ENCODE results near the gene SLC39A3.

Gene SLC39A3

DNA sequence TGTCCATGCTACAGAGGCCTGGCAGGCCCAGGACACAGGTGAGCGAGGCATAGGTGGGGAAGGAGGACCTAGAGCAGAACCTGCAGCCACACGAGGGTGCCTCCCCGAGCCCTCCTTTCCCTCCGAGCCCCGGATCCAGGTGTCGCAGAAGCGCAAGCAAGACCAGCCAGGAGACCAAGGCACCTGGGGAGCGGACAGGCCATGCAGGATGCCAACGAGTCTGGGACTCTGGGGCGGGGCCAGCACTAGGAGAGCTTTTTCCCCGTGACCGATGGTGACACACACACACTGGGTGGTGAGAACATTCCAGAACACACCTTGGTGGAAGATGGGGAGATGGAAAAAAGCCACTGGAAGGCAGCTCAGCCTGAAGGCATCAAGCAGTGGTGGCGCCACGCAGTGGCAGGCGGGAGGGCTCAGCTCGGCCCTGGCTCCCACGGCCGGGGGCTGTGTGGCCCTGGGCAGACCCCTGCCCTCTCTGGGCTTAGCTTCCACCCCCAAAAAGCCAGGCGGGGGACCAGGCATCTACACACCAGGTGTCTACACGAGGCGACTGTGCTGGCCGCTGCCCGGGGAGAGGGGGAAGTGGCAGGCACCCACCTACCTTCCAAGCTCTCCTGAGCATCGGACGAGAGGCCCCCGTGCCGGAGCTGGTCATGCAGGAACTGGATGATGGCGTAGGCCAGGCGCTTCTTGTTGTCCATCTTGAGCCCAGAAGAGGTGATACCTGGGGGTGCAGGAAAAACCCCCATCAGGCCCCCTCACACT lies 28.7 kb upstream of the SLC39A3 start:
- DNase-seq: no peak

DNA sequence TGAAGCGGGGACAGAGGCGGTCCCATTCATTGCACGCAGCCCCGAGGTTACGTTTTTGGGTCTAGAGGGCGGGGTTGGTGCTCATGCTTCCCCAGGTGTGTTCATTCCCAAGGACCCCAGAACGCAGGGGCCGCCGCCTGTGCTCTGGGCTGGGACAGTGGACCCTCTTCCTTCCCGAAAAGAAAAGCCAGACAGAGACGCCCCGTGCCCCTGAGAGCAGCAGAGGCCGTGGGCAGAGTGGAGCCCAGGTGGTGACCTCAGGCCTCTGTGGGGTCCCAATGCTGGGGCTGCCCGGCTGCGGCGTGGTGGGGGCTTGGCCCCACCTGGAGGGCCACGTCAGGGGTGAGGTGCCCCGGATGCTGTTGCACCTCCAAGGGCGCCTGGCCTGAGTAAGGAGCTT lies 27.9 kb upstream of the SLC39A3 start:
- DNase-seq: no peak

GRCh38 chr19:2766594-2767372 lies 27.0 kb upstream of the SLC39A3 start:
- DNase-seq: no peak

DNA sequence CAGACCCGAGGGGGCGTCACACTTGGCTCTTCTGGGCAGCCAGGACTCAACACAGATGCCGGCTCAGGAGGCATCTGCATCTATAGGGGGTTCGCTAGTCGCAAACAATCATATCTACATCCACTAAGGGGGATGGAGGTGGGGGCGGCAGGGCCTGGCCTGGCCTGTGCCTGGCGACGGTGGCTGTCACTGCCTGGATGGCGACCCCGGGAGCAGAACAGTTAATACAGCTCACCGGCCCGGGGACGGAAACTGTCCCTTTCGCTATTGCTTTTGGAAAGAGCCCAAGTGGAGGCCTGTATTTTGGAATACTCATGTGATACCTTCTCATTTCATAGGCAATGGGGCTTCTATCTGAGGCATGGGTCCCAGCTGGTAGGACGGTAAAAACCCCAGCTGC lies 25.6 kb upstream of the SLC39A3 start:
- DNase-seq: no peak

DNA sequence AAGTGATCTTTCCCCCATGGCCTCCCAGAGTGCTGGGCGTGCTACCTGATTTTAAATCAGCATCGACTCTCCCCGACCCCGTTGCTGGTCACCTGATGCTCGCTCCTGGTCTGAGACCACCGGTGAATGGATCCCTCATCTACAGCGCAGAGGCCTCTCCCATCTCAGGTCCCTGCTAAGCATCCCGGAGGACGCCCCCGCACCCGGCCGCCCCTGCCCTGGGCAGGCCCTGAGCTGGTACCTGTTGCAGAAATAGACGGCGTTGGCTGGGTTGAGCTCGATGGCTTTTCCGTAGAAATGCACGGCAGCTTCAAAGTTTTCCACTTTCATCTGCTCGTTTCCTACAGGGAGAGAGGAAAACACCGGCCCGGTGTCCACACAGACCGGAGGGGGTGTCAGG lies 25.1 kb upstream of the SLC39A3 start:
- DNase-seq: no peak

DNA sequence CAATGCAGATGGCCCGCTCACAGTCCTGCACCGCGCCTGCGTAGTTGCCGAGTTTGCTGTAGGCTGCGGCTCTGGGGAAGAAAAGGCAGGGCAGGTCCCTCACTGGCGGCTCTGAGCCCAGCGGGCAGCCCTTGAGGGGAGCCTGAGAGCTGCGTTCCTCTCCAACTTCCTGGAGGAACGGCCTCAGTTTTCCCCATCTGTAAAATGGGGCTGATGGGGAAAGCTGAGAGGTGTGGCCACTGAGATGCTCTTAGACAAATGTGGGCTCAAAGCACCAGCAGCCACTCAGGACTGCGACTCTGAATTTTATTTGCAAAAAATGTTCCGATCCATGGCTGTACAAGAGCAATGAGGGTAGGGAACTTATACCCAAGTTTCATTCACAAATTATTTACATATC lies 23.9 kb upstream of the SLC39A3 start:
- DNase-seq: no peak

- no peak for DNase-seq
Observed at GRCh38 chr19:2762783-2763496, 23.1 kb upstream of the SLC39A3 start.

GRCh38 chr19:2761876-2762782 lies 22.3 kb upstream of the SLC39A3 start:
- DNase-seq: no peak

DNA sequence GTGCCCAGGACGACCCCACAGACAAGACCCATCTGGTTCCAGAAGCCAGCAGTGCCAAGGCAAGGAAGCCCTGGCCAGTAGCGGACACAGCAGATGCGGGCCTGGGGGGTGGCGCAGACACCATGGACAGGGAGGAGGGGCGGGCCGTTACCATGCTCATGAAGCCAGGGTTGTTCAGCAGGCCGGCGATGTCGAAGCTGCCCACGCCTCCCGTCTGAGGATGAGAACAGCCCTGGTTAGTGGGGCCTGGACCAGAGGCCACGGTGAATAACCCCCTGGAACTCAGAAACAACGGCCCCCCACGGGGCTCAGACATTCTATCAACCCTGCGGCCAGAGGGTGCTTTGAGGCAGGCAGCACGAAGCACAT lies 21.5 kb upstream of the SLC39A3 start:
- no peak for DNase-seq

DNA sequence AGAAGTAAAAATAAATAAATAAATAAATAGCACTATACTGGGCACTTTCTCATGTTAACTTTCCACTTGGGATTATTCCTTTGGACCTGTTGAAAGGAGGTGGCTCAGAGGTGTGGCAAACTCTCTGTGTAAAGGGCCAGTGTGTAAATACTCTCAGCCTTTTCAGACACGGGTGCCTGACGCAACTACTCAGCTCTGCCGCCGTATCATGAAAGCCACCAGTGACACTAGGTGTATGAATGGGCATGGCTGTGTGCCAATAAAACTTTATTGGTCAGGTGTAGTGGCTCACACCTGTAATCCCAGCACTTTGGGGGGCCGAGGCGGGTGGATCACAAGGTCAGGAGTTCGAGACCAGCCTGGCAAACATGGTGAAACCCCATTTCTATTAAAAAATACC lies 20.1 kb upstream of the SLC39A3 start:
- DNase-seq: no peak

DNA sequence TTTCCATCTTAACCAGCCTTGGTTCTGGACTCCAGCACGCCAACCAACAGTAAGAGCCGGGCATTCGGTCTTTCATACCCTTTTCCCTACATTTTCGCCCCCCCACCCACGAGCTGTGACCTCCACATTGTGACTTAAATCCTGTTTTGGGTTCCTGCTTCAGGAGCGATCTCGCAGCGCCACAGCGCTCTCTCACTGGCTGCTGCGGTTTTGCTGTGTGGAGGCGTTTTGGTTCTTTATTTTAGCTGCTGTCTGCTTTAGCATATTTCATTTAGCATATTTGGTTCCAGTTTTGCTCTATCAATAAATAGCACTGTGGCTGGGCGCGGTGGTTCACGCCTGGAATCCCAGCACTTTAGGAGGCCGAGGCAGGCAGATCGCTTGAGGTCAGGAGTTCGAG lies 19.5 kb upstream of the SLC39A3 start:
- peak; percentile 27 for DNase-seq

DNA sequence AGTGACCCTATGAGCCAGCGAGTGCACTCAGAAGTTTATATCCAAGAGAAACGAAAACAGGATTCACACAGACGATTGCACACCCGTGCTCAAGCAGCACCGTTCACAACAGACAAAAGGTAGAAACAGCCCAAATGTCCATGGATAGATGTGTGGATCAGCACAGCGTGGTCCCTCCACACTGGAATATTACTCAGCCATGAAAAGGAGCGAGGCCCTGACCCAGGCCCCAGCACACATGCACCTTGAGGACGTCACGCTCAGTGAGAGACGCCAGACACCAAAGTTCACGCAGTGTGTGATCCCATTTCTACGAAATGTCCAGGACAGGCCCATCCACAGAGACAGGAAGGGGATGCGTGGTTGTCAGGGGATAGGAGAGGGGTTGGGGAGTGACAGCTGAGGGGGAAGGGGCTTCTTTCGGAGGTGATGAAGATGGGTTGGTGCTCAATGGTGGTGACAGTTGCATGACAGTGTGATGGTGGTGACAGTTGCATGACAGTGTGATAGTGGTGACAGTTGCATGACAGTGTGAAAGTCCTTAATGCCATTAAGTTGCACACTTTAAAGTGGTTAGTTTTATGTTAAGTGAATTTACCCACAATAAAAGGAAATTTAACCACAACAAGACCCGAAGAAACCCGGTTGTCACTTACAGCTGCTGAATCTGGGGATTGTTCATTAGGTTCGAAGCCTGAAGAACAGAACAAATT lies 18.9 kb upstream of the SLC39A3 start:
- no peak for DNase-seq

DNA sequence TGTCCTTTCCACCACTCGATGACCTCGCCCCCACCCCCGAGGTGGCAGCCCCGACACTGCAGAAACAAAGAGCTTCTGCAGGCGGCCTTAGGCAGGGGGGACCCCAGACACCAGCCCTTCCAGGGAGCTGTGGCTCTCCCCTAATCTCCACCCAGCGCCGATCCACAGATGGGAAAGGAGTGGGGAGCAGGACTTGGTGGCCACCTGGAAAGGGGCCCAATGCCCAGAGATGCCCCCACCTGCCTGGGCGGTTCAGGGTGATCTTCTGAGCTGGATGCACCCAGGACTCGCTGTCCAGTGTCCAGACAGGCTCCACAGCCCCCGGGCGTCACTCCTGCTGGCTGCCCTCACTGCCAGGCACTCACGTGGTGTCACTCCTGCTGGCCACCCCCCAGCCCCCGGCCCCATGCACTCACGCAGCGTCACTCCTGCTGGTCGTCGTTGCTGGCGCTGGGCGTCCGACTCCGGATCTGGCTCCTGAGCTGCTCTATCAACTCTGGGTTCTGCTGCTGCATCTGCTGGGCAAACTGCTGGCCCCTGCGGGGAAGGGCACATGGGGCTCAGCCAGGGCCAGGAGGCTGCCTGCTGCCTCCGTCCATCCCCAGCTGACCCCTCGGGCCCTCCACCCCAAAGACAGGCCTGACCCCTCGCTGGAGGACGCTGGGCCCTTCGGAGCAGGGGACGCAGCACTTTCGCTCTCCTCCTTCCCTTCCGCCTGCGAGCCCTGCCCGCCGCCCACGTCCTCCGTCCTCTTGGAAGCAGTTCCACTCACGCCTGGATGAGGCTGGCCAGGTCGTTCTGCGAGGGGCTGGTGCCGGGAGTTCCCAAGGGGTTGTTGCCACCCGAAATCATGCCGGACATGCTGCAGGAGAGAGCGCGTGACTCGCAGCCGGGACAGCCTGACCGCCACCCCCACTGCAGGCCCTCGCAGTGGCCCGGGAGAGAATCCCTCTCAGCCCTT lies 17.4 kb upstream of the SLC39A3 start:
- DNase-seq: no peak

GRCh38 chr19:2756477-2756876 lies 16.7 kb upstream of the SLC39A3 start:
- no peak for DNase-seq

DNA sequence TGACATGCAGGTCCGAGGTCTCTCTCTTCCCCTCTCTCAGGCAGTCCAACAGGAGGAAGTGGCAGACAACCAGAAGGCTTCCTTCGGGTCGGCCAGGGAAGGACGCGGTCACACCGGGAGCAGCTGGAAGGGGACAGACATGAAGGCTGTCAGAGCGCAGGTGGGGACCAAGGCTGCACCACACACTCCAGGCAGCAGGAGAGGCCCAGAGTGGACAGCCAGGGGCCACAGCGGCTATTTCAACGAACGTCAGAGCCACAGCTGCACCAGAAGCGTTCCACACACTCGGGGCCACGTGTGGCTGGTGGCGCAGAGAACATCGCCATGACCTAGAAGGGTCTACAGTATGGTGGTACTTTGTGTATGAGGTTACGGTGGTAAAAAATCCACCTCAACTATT lies 16.0 kb upstream of the SLC39A3 start:
- DNase-seq: no peak

- no peak for DNase-seq
Observed at GRCh38 chr19:2755448-2755705, 15.6 kb upstream of the SLC39A3 start.

DNA sequence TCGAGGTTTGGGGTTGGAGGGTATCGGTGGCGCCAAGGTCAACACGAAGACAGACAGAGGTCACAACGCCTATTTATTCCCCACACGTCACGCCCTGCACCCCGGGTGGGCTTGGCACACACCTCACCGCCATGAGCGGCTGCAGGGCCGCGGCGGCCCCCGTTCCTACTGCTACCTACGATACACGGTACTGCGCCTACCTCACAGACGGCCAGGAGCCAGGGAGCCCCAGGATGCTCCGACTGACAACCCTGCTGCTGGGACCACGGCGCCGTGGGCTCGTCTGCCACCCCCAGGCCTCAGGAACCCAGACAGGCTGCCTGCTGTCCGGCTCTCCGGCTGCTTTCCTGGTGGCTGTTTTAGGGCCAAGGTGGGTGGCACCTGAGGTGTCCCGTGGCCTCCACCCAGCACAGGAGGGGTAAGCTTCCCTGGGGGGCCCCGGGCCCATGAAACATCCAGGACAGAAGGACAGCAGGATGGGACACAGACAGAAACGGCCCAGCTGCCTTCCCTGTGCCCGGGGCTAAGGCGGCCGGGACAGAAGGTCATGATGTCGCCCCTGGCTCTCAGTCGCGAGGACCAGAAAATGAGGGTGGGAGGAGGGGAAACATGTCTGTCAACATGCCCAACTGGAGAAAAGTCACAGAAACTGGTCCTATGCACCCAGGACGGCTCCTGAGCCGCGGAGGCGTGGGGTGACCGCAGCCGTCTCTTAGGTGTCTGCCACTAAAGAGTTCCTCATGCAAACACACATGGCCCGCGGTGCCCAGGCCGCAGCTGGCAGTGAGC lies 15.0 kb upstream of the SLC39A3 start:
- no peak for DNase-seq

GRCh38 chr19:2751438-2751830 lies 11.6 kb upstream of the SLC39A3 start:
- DNase-seq: no peak

DNA sequence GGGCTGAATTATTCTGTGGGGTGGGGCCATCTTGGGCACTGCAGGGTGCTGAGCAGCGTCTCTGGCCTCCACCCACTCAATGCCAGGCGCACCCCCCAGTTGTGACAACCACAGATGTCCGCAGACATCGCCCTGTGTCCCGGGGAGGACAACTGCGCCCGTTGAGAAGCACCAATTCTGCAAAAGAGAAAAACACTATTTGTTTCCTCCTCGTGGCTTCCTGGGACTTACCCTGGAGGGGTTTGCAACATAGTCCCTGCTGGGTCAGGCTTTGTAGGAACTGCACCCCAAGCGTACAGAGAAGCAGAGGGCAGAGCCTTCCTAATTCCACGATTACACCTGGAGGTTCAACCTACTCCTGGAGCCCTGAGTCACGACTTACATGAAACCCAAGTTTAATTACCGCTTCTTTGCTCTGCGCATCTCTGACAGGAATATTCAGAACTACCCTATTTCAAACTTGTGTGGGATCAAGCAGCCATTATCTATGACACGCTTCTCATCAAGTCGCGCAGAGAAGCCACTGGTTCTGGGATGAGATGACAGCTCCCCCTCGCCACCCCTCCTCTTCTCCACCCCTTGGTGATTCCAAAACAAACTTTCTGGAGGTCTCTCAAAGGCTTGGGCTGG lies 11.1 kb upstream of the SLC39A3 start:
- no peak for DNase-seq

- DNase-seq: no peak
Observed at GRCh38 chr19:2747349-2747748, 7.5 kb upstream of the SLC39A3 start.

Data from activated naive CD4-positive, alpha-beta T cell treated with Interleukin-2 at 50 U/mL for 16 hours (primary cell).